SU-DHL-6 (cell line): ENCODE data around the gene THOC2.
"Not testable (repeated sequence)": the region's sequence is repeated elsewhere in the genome, so short reads cannot be mapped to it uniquely, and the experiment has no call there.

ENCODE experiments used
- CTCF ChIP-seq: fragments of 200-600 bp; sonication (generic); IDR thresholded peaks from one replicate; pipeline ENCODE4 v1.5.1; 2017; ENCODE audit warnings: antibody characterized with exemption, mild to moderate bottlenecking, low read length, moderate library complexity; ENCODE audit not compliant: insufficient read depth, poor library complexity, severe bottlenecking
- EZH2phosphoT487 ChIP-seq: fragments of 200-600 bp; sonication (generic), shearing (Covaris generic); conservative IDR thresholded peaks from 2 replicates; pipeline ENCODE4 v1.6.1; 2018; ENCODE audit warnings: mild to moderate bottlenecking, antibody characterized with exemption, low read length, moderate library complexity, mixed read lengths

GRCh38 chrX:123711201-123711600 lies 21.7 kb downstream of the THOC2 start:
- not testable (repeated sequence) for TF ChIP-seq CTCF, EZH2phosphoT487
